ENCODE results near the gene CLEC2B. TPM values are rescaled to one million over a fixed set of nuclear protein-coding genes. Genes with fewer than 3 reads are reported as not detected.

Gene CLEC2B
- total RNA-seq, 4 donors from 2014 or later, result 23.8 to 48.2 (median 31.5) TPM

- ATAC-seq (ENCODE audit: low FRiP score) (no peak), DNase-seq (ENCODE audit: low spot score) (no peak)
- TF ChIP-seq CTCF (IDR thresholded peaks at IDR 0.05), result no peak
These were observed 11.0 kb downstream of the CLEC2B start for GRCh38 chr12:9858135-9858534.

- no peak for ATAC-seq (ENCODE audit: low FRiP score)
- no peak for TF ChIP-seq CTCF (IDR thresholded peaks at IDR 0.05)
- no peak for DNase-seq (ENCODE audit: low spot score)
These were observed 12.3 kb downstream of the CLEC2B start for GRCh38 chr12:9856894-9857293.

GRCh38 chr12:9856151-9856550, 13.0 kb downstream of the CLEC2B start:
- no peak for ATAC-seq (ENCODE audit: low FRiP score)
- TF ChIP-seq CTCF (IDR thresholded peaks at IDR 0.05), result no peak
- no peak for DNase-seq (ENCODE audit: low spot score)

DNA sequence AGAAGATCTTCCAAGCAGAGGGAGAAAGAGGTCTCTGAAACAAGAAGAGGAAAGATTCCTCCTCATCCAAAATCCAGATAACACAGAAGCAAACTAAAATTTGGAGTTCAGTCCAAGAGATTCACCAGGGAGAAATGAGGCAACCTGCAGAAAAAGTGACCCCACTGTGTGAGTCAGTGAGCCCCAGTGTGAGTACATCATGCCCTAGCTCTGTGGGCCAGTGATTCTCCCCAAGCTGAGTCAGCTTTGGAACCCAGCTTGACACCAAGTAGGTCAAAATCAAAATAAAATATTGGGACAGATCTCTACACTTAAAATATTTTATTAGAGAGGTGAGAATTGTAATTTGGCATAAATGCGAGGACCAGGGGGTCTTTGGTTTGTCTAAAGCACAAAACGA, 17.2 kb downstream of the CLEC2B start:
- no peak for ATAC-seq (ENCODE audit: low FRiP score)
- no peak for DNase-seq (ENCODE audit: low spot score)
- TF ChIP-seq CTCF (IDR thresholded peaks at IDR 0.05), result no peak

DNA sequence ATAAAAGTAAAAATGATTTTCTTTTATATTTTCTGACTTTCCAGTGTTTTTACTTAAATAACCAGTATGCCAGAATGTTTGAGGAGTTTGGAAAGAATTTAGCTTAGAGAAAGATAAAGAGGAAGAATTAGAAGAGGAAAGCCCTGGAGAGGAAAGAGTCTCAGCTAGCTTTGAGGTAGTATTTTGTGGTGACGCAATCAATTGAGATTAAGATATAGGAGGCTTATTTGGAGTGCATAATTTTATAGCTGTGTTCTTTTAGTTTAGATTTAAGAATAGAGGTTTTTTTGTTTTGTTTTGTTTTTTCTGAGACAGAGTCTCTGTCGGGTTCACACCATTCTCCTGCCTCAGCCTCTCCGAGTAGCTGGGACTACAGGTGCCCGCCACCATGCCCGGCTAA, 18.1 kb downstream of the CLEC2B start:
- TF ChIP-seq CTCF (IDR thresholded peaks at IDR 0.05), result no peak
- ATAC-seq (ENCODE audit: low FRiP score) (no peak), DNase-seq (ENCODE audit: low spot score) (no peak)

DNA sequence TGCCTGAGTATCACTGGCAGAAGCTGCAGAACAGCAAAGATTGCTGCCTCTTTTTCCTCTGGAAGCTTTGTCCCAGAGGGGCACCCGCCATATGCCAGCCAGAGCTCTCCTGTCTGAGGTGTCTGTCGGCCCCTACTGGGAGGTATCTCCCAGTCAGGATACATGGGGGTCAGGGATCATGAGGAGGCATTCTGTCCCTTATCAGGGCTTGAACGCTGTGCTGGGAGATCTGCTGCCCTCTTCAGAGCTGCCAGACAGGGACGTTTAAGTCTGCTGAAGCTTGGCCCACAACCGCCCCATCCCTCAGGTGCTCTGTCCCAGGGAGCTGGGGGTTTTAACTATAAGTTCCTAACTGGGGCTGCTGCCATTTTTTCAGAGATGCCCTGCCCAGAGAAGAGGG, 20.3 kb downstream of the CLEC2B start:
- DNase-seq (ENCODE audit: low spot score) (no peak), ATAC-seq (ENCODE audit: low FRiP score) (no peak)
- no peak for TF ChIP-seq CTCF (IDR thresholded peaks at IDR 0.05)

- TF ChIP-seq CTCF (IDR thresholded peaks at IDR 0.05), result no peak
- ATAC-seq (ENCODE audit: low FRiP score) (no peak), DNase-seq (ENCODE audit: low spot score) (no peak)
These were observed 25.7 kb downstream of the CLEC2B start for GRCh38 chr12:9843407-9843806.

All from omental fat pad (tissue), 4 donors.